Stimulated activated CD8-positive, alpha-beta memory T cell treated with anti-CD3 and anti-CD28 coated beads, Interleukin-12 subunit alpha, Interleukin-12 subunit beta, amount 100 ng/mL, for 24 hours (primary cell): ENCODE data around the gene NRSN2.

ENCODE experiments used
- DNase-seq: peaks from one replicate; pipeline ENCODE4 v3.0.0-alpha.2; 2020; ENCODE audit errors: extremely low read depth

The NRSN2 gene

DNA sequence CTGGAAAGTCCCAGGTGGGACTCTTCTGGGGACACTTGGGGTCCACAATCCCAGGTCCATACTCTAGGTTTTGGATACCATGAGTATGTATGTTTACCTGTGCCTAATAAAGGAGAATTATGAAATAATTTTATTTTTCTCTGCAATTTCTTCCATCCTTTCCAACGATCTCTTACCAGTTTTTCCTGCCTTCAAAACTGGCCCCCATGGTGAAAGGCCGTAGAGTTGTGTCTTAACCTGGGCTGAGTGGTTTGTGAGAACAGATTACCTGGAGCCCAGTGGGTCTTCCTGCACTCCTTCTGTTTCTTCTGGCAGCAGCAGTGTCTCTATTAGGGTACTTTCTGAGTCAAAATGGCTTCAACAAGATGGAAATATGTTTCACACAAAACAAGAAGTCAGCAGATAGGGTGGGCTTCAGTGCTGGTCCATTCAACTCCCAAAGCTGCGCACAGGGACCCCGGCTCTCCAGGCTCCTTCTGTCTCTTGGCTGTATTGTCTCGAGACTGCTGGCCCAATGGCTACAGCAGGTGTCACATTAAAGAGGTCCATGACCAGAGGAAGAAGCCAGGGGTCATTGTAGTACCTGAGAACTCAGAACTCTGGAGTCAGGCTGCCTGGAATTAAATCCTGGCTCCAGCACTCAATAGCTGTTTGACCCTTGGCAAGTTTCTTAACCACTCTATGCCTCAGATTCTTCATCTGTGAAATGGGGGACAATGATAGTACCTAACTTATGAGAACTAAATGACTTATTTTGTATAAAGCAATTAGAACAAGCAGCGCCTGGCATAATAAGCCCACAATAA is 50.7 kb downstream of the NRSN2 start:
- no peak for DNase-seq

DNA sequence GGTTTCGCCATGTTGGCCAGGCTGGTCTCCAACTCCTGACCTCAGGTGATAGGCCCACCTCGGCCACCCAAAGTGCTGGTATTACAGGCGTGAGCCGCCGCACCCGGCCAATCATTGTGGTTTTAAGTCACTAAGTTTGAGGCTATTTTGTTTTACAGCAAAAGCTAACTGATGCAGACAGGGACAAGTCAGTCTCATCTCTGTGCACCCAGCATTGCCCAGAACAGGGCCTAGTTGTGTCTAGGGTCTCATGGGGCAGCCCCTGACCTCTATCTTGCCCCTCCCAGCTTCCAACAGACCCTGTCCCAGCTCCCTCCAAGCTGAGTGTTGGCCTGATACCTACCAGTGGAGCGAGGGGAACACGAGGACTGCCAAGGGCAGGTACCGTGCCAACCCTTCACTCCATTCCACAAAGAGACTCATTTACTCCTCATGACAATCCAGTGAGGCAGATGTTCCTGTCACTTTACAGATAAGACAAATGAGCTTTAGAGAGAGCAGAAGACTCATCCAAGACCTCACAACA is 52.3 kb downstream of the NRSN2 start:
- no peak for DNase-seq

DNA sequence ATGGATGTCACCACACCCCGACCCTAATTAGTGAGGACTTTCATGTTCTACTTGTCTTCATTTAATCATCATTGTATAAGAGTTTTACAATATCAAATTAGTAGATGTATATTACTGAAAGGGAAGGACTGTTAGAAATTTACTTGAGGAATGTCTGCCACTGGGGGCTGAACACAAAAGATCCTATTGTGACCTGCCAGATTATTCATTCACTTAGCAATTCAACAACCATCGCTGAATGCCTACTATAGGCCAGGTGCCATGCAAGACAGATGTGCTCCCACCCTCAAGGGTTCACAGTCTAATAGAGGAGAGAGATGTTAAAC is 53.2 kb downstream of the NRSN2 start:
- no peak for DNase-seq

- no peak for DNase-seq
Observed at GRCh38 chr20:400454-401275, 53.8 kb downstream of the NRSN2 start.

GRCh38 chr20:401682-402495 is 55.0 kb downstream of the NRSN2 start:
- no peak for DNase-seq

DNA sequence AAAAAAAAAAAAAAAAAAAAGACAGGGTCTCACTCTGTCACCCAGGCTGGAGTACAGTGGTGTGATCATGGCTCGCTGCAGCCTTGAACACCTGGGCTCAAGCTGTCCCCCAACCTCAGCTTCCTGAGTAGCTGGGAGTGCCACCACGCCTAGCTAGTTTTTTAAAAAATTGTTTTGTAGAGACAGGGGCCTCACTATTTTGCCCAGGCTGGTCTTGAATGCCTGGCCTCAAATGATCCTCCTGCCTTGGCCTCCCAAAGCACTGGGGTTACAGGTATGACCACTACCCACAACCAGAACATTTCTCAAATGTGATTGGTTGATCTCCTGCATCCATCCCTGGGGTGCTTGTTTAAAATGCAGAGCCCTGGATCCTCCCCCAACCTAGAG is 55.6 kb downstream of the NRSN2 start:
- no peak for DNase-seq

DNA sequence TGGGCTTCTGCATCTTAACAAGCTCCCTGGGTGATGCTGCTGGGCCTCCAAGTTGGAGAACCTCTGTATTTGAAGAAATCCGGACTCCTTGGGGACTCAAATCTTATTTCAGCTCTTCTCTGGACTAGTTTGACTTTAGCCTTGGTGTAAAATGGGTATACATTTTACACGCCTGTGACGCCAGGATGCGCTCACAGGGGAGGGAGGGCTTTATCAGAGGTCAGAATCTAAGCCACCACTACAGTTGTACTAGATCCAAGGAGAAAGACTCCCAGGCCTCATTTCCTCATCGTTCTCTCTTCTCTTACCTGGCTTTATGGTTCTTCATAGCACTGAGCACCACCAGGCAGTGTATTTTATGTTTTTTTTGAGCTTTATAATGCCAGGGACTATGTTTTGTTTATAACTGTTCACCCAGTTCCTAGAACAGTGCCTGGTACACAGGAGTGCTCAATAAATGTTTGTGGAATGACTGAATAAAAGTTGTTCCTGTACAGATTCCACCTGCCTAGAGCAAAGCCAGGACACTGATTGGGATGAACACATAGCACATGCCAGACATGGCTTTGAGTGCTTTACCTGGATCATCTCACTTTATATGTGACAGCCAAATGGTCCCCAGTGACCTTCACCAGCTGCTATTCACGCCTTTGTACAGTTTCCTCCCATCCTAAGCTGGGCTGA is 56.1 kb downstream of the NRSN2 start:
- DNase-seq = no peak

DNA sequence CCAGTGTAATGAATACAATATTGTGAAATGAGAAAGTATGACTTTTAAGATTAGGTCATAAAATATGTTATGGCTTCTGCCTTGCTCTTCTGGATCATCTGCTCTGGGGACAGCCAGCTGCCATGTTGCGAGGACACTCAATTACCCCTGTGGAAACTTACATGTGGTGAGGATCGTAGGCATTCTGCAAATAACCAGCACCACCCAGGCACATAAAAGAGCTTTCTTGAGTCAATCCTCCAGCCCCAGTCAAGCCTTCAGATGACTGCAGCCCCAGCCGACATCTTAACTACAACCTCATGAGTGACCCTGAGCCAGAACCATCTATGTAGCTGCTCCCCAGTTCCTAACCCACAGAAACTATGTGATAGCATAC is 56.7 kb downstream of the NRSN2 start:
- no peak for DNase-seq

DNA sequence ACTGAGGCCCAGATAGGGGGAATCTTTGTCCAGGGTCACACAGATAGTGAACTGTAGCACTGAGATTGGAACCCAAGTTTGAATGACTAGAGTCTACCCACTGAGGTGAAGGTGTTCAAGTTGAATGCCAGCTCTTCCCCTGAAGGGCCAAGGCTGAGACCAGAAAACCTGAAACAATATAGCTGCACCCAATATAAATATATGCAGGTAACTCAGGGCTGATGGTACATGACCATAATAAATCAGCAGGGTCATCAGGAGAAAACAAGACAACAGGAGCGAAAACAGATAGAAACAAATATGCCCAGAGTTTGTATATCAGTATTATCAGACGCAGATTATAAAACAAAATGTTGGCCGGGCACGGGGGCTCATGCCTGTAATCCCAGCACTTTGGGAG is 57.2 kb downstream of the NRSN2 start:
- no peak for DNase-seq
